Breast epithelium (tissue), 4 donors: Measurements from ENCODE around the gene ZC2HC1C. TPM values are rescaled to one million over a fixed set of nuclear protein-coding genes. Genes with fewer than 3 reads are reported as not detected.
A peak's percentile ranks its signal among the peaks of the same experiment; 100 is the strongest.
"Not testable (repeated sequence)": the region's sequence is repeated elsewhere in the genome, so short reads cannot be mapped to it uniquely, and the experiment has no call there.

Source experiments
- DNase-seq, 2 donors: peaks; one replicate each; pipeline ENCODE4 v3.0.0-alpha.2; 2019; ENCODE audit warnings: low spot score in 2 of 2
- H3K27ac ChIP-seq, 2 donors: fragments of 200-600 bp; sonication (generic) in 1 of 2; one replicate each; pipeline ENCODE4 v1.5.1; 2016 to 2019; ENCODE audit warnings: mild to moderate bottlenecking in 1 of 2
- H3K27me3 ChIP-seq, 2 donors: fragments of 200-600 bp; sonication (generic) in 1 of 2; one replicate each; pipeline versions ENCODE4 v1.5.1 to v1.6.0; 2017 to 2019; ENCODE audit warnings: control low read depth in 1 of 2, mild to moderate bottlenecking in 1 of 2
- H3K36me3 ChIP-seq: fragments of 200-600 bp; one replicate; pipeline ENCODE4 v1.5.1; 2019
- H3K4me1 ChIP-seq, 2 donors: fragments of 200-600 bp; sonication (generic); one replicate each; pipeline ENCODE4 v1.5.1; 2016 to 2019; ENCODE audit warnings: control low read depth in 1 of 2
- H3K4me3 ChIP-seq, 3 donors: fragments of 200-600 bp; sonication (generic); 1 replicate in 2 of 3; 2 replicates in 1 of 3; pipeline ENCODE4 v1.5.1; 2016 to 2019; ENCODE audit warnings: mild to moderate bottlenecking in 3 of 3, moderate library complexity in 2 of 3
- H3K9me3 ChIP-seq, 2 donors: fragments of 200-600 bp; sonication (generic) in 1 of 2; one replicate each; pipeline ENCODE4 v1.5.1; 2016 to 2019; ENCODE audit warnings: control low read depth in 1 of 2
- POLR2A ChIP-seq: fragments of 450-650 bp; IDR thresholded peaks from one replicate; pipeline ENCODE4 v1.6.1; 2016; ENCODE audit warnings: antibody characterized with exemption, mild to moderate bottlenecking, moderate library complexity
- POLR2AphosphoS5 ChIP-seq, 3 donors: sonication (generic); formaldehyde crosslinking; IDR thresholded peaks; one replicate each; pipeline ENCODE4 v1.6.1; 2017; ENCODE audit warnings: antibody characterized with exemption in 3 of 3
- intact Hi-C: fragments of 100-400 bp; cut with DNase I; formaldehyde crosslinking; loops from one replicate; pipeline ENCODE4 v1.15.1; 2023; ENCODE audit warnings: low total_unique reads
- total RNA-seq, 3 donors: library from RNA; depleted of rRNA; stranded (reverse); fragments of >200 nt; gene quantifications; one replicate each; pipeline ENCODE4 v1.1.0, GENCODE V29; 2016
- TF ChIP-seq, protein P1 (sequence below), 3 donors: fragments of 450-650 bp; IDR thresholded peaks; one replicate each; pipeline ENCODE4 v1.5.1; 2016 to 2017; ENCODE audit warnings: antibody characterized with exemption in 3 of 3, mild to moderate bottlenecking in 3 of 3, moderate library complexity in 3 of 3

The ZC2HC1C gene
- total RNA-seq, 3 donors from 2014 or later = 0.96 to 3.2 (median 2.6) TPM

DNA sequence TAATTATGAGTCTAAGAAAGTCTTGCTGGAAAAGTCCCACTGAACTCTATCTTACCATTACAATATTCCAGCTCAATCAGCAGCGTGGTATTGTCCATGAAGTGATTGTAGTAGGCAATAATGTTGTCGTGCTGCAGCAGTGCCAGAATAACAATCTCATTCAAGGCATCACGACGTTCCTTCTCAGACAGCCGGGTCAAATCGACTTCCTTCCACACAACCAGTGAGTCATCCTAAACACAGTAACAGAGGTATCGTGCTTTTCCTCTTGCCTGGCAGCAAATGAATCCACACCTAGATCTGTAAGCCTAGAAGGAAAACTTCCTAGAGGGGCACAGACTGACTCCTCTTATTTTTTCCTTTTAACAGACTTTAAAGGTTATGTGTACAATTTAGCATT lies 54.5 kb downstream of the ZC2HC1C start:
- intact Hi-C loops = no loop called here
- Histone ChIP-seq H3K9me3 (no peaks in the 10 kb centered on the region), H3K36me3 (no peaks in the 10 kb centered on the region), H3K27me3 (no peaks in the 10 kb centered on the region), H3K27ac (peak overlapping the region; percentile 10 to 22), H3K4me3 (no peak overlapping the region), H3K4me1 (peaks cover 0 to 18% of the 10 kb centered on the region in 2 donors)
- no peak for DNase-seq
- TF ChIP-seq POLR2AphosphoS5 (IDR thresholded peaks at IDR 0.05) (peak in 1 of 3 donors; percentile 28), POLR2A (no peak)
- TF ChIP-seq, protein P1, sequence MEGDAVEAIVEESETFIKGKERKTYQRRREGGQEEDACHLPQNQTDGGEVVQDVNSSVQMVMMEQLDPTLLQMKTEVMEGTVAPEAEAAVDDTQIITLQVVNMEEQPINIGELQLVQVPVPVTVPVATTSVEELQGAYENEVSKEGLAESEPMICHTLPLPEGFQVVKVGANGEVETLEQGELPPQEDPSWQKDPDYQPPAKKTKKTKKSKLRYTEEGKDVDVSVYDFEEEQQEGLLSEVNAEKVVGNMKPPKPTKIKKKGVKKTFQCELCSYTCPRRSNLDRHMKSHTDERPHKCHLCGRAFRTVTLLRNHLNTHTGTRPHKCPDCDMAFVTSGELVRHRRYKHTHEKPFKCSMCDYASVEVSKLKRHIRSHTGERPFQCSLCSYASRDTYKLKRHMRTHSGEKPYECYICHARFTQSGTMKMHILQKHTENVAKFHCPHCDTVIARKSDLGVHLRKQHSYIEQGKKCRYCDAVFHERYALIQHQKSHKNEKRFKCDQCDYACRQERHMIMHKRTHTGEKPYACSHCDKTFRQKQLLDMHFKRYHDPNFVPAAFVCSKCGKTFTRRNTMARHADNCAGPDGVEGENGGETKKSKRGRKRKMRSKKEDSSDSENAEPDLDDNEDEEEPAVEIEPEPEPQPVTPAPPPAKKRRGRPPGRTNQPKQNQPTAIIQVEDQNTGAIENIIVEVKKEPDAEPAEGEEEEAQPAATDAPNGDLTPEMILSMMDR (IDR thresholded peaks at IDR 0.05) = no peak

DNA sequence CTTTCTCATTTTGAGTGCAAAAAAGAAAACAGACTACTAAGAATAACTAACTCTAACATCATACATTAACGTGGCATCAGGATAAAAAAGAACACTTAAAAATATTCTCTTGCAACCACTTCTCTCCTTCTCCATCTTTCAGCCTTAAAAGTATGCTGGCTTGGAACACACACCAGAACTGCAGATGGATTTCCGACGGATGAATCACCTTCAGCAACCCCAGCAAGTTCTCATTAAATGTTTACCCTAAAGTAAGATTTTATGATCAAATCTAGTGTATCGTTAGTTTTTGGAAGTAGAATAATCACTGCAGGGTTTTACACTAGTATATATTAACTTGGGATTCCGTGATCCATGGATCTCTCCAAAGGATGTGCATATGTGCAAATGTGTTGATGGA lies 56.2 kb downstream of the ZC2HC1C start:
- H3K27me3 ChIP-seq = no peaks in the 10 kb centered on the region
- H3K4me3 ChIP-seq = peak overlapping the region; percentile 63 to 98 (median 83)
- H3K9me3 ChIP-seq = no peaks in the 10 kb centered on the region
- intact Hi-C loops = no loop called here
- H3K27ac ChIP-seq = no peak overlapping the region
- peaks cover 0 to 18% of the 10 kb centered on the region in 2 donors for H3K4me1 ChIP-seq
- no peaks in the 10 kb centered on the region for H3K36me3 ChIP-seq
- no peak for DNase-seq
- no peak for TF ChIP-seq POLR2A
- TF ChIP-seq, protein P1 (IDR thresholded peaks at IDR 0.05) = no peak
- no peak for TF ChIP-seq POLR2AphosphoS5 (IDR thresholded peaks at IDR 0.05)

DNA sequence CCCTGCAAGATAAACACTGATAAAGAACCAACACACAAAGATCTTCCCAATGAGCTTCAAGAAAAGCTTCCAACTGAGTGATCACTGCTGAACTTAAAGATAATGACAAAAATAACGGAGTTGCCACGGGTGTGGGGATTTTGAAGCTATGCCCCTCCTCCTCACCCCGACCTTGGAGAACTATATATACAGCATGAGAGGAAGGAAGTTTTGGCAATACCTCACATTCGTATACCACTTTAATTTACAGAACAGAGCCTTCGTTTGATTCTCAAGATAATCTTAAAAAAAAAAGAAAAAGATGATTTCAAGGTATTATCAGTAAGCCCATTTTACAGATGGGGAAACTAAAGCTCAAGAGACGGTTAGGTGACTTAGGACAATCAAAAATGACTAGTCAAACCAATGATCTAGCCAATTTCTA lies 56.7 kb downstream of the ZC2HC1C start:
- H3K27me3 ChIP-seq = no peaks in the 10 kb centered on the region
- H3K9me3 ChIP-seq = no peaks in the 10 kb centered on the region
- peaks cover 0 to 18% of the 10 kb centered on the region in 2 donors for H3K4me1 ChIP-seq
- DNase-seq = no peak
- intact Hi-C loops = no loop called here
- peak overlapping the region; percentile 96 to 97 for H3K27ac ChIP-seq
- H3K4me3 ChIP-seq = peak overlapping the region; percentile 63 to 98 (median 83)
- no peaks in the 10 kb centered on the region for H3K36me3 ChIP-seq
- TF ChIP-seq POLR2AphosphoS5 (IDR thresholded peaks at IDR 0.05) = no peak
- TF ChIP-seq POLR2A = no peak
- TF ChIP-seq, protein P1 (IDR thresholded peaks at IDR 0.05) = no peak

DNA sequence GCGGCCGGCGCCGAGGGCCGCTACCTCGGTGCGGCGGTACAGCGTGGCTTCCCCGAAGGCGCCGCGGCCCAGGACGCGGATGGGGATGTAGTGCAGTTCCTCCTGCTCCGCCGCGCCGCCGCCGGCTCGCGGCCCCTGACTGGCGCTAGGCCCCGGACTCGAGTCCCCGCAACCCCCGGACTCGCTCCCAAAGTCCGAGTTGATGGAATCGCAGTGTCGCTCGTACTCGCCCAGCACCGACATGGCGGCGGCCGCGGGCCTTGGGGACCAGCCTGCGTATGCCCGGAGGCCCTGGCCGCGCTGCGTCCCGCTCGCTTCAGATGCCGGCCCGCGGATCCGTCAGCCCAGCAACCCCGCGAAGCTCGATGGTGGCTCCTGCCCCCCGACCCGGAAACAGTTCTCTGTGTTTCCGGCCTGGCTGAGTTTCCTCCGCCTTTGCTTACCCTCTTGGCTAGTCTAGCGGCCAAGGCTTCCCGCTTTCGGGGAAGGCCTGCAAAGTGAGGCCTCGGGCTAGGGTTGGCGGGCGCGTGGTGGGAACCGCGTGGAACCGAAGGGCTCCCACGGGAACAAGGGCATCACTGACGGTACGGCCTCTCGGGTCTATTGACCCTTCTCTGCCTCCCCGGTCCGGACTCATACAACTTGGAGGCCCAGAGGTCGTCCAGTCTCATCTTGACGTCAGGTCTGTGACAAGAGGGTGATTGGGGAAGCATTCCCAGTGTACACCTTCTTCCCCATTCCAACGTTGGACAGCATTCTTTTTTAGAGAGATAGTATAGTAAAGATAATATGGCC lies 57.4 kb downstream of the ZC2HC1C start, which contains the start of gene NEK9:
Gene NEK9, minus strand, starts transcription at position 370 of the 795 bp plus-strand sequence. Its CDS starts 127 bp downstream, at position 243.
- intact Hi-C loops = no loop called here
- peaks cover 0 to 18% of the 10 kb centered on the region in 2 donors for H3K4me1 ChIP-seq
- H3K27ac ChIP-seq = peak within 1 kb of the TSS; percentile 96 to 97
- peak within 1 kb of the TSS; percentile 63 to 98 (median 83) for H3K4me3 ChIP-seq
- H3K27me3 ChIP-seq = no peaks in the 10 kb centered on the region
- H3K9me3 ChIP-seq = no peaks in the 10 kb centered on the region
- TF ChIP-seq, protein P1 (IDR thresholded peaks at IDR 0.05) = no peak
- peak; percentile 87 to 94 (median 94) for TF ChIP-seq POLR2AphosphoS5 (IDR thresholded peaks at IDR 0.05)
- peak; percentile 62 for TF ChIP-seq POLR2A
- H3K36me3 ChIP-seq = no peaks in the 10 kb centered on the region
- DNase-seq = peak; percentile 84 to 89

DNA sequence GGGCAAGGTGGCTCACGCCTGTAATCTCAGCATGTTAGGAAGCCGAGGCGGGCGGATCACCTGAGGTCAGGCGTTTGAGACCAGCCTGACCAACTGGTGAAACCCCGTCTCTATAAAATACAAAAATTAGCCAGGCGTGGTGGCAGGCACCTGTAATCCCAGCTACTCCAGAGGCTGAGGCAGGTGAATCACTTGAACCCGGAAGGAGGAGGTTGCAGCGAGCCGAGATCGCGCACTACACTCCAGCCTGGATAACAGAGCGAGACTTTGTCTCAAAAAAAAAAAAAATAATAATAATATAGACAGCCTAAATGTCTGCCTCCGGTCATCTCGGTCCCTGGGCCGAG lies 58.0 kb downstream of the ZC2HC1C start:
- H3K27me3 ChIP-seq, H3K36me3 ChIP-seq, intact Hi-C loops, DNase-seq, H3K9me3 ChIP-seq: not testable (repeated sequence)
- Histone ChIP-seq H3K4me1 (peaks cover 0 to 18% of the 10 kb centered on the region in 2 donors), H3K27ac (peak overlapping the region; percentile 96 to 97), H3K4me3 (peak overlapping the region; percentile 63 to 98 (median 83))
